GM20000 (cell line): ENCODE measurements around the gene HOXD4.

ENCODE experiments used
- DNase-seq: peaks from one replicate; pipeline ENCODE4 v3.0.0; 2012; ENCODE audit warnings: low spot score
- CTCF ChIP-seq: IDR thresholded peaks from 2 replicates; pipeline ENCODE4 v1.5.1; 2012; ENCODE audit warnings: mild to moderate bottlenecking, control low read depth; ENCODE audit errors: extremely low read depth, missing control alignments

HOXD4 gene

DNA sequence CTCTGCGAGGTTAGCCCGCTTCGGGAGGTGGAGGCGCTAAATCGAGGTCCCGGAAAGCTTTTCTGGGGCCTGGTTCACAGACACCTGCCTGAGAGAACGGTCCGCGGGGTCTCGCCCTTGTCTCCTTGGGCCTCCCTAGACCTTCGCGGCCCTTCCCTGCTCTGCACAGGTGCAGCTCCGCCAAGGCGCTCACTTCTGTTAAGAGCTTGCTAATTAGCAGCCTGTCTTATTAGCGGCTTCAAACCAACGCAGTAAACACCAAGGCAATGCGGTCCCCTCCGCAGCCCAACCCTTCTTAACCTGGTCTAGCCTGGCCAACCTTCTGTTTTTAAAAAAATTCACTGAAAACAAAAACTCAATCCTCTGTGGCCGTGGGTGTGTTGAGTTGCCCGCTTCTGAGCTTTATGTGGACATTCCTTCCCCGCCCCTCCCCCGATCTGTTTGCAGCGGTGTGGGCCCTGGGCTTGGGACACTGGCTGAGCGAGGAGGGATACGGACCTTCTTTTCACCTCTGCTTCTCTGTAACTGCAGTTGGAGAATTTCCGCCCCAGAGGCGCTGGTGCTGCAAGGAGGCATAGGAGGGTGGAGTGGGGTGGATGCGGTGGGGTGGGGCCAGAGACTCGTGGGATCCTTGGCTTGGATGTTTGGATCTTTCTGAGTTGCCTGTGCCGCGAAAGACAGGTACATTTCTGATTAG is 3.4 kb upstream of the HOXD4 start:
- no peak for TF ChIP-seq CTCF
- DNase-seq: no peak

DNA sequence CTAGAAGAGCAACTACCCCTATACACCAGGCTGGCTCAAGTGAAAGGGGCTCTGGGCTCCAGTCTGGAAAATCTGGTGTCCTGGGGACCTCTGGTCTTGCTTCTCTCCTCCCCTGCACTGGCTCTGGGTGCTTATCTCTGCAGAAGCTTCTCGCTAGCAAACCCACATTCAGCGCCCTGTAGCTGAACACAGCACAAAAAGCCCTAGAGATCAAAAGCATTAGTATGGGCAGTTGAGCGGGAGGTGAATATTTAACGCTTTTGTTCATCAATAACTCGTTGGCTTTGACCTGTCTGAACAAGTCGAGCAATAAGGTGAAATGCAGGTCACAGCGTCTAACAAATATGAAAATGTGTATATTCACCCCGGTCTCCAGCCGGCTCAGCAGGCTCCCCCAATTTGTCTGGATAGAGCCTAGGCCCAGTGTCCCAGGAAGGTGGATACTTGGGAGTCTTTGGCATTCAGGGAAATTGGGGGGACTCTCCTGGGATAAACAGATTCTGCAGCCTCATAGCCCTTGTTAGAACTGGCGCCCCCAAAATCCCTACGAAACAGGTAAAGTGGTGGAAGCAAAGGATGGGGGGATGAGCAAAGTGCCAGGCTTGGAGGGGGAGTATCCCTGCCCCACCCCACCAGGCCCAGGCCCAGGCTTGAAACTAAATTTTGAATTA is 2.5 kb upstream of the HOXD4 start:
- TF ChIP-seq CTCF: no peak
- DNase-seq: no peak

- TF ChIP-seq CTCF: no peak
- DNase-seq: no peak
Measured at GRCh38 chr2:176149481-176149938, 1.8 kb upstream of the HOXD4 start.

- DNase-seq: no peak
- no peak for TF ChIP-seq CTCF
Measured at GRCh38 chr2:176149939-176150583, 1.3 kb upstream of the HOXD4 start.

- no peak for DNase-seq
- TF ChIP-seq CTCF: no peak
Measured at GRCh38 chr2:176150584-176151441, 537 bp upstream of the HOXD4 start.

GRCh38 chr2:176152350-176153181 is 1.2 kb downstream of the HOXD4 start:
- DNase-seq: no peak
- TF ChIP-seq CTCF: no peak
